NCI-H748 (cell line): Measurements from ENCODE around the gene KRT9.
A peak's percentile ranks its signal among the peaks of the same experiment; 100 is the strongest.
"Not testable (repeated sequence)": the region's sequence is repeated elsewhere in the genome, so short reads cannot be mapped to it uniquely, and the experiment has no call there.

Experiments used
- DNase-seq: peaks from one replicate; lab custom pipeline; 2025; ENCODE audit not compliant: unreplicated experiment; lab: John Stamatoyannopoulos, UW

Gene KRT9

DNA sequence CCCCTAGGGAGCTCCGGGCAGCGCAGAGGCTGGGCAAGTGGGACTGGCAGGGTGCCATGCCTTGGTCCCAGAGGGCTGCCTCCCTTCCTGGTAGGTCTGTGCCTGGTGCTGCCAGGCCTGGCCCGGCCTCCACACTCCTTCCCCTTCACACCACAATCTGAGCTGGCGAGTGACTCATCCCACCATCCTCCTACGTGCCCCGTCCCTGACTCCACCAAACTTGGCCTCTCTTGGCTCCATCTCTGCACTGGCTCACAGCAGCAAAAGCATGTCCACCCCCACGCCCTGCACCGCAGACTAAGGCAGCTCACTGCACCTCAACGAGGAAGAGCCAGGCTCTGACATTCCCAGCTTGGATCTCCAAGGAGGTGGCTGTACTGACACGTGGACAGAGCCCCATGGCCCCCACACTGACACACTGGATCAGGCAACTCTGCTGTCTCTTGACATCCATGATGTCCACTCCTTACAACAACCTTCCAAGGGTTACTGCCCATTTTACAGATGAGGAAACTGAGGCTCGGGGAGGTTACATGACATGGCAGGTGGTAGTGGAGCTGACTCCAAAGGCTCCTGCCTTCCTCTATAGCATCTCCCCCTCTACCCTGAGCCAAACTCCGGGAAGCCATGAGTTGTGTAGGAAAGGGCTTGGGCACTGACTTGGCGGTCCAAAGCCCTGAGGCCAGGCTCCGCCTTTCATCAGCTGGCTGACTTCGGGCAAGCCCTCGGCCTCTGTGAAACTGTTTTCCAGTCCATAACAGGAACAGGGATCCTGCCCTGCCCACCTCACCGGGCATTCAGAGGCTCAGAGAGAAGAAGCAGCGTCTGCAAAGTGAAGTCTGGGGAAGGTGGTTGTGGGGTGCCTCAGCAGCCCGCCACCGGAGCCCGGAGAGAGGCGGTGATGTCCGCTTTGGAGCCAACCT is 23.7 kb downstream of the KRT9 start:
- DNase-seq: no peak

GRCh38 chr17:41547378-41547841 is 24.4 kb downstream of the KRT9 start:
- DNase-seq: no peak

DNA sequence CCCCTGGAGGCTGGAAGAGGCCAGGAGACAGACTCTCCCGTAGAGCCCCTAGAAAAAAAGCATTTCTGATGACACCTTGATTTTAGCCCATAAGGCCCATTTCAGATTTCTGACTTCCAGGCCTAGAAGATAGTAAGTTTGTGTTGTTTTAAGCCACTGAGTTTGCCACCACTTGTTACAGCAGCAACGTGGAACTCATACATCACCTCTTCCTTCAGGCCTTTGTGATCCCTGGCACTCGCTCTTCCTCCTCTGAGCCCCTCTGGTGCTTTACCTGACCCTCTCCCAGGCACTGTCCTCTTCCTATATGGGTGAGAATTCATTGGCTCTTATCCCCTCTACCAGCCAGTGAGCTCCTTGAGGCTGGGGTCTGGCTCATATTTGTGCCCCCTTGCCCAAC is 25.0 kb downstream of the KRT9 start:
- no peak for DNase-seq

- no peak for DNase-seq
These were observed 25.9 kb downstream of the KRT9 start for GRCh38 chr17:41545829-41546410.

- DNase-seq: no peak
These were observed 26.9 kb downstream of the KRT9 start for GRCh38 chr17:41544935-41545334.

DNA sequence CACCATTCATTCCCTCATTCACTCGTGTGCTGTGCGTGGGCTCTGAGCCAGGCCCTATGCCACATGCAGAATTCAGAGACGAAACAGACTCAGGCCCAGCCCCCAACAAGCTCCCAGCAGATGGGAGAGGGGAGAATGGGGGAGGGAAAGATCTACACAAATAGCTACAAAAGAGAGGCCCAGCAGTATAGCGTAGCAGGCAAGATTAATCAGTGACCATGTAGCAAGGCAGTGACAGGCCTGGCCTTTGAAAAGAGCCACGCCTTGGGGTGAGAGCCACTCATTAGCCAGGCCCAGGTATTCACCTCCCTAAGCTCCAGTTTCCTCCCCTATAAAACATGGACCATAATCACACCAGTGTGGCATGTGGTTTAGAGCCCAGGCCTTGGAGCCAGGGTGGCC is 27.4 kb downstream of the KRT9 start:
- peak; percentile 45 for DNase-seq

DNA sequence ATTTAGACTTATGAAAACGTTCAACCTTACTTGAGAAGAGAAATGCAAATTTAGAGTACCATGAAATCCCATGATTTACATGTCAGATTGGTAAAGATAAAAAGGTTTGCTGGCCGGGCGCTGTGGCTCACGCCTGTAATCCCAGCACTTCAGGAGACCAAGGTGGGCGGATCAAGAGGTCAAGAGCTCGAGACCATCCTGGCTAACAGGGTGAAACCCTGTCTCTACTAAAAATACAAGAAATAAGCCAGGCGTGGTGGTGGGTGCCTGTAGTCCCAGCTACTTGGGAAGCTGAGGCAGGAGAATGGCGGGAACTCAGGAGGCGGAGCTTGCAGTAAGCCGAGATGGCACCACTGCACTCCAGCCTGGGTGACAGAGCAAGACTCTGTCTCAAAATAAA is 29.1 kb downstream of the KRT9 start:
- not testable (repeated sequence) for DNase-seq

DNA sequence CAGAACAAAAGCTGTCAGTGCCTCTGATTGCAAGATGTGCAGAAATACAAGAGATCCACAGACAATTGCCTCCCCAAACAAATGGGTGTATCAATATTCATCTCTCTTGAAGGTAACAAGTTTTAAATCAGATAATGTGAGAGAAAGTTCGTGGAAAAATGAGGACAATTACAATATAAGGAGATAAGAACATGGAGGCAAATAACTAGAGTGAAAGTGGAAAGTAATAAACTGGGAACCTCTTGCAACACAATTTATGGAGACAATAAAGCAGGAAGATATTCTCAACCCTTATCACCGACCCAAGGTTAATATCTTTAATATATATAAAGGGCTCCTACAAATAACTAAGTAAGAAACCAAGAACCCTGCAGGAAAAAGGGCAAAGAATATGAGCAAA is 29.5 kb downstream of the KRT9 start:
- no peak for DNase-seq

GRCh38 chr17:41540921-41541625 is 30.8 kb downstream of the KRT9 start:
- DNase-seq: no peak

DNA sequence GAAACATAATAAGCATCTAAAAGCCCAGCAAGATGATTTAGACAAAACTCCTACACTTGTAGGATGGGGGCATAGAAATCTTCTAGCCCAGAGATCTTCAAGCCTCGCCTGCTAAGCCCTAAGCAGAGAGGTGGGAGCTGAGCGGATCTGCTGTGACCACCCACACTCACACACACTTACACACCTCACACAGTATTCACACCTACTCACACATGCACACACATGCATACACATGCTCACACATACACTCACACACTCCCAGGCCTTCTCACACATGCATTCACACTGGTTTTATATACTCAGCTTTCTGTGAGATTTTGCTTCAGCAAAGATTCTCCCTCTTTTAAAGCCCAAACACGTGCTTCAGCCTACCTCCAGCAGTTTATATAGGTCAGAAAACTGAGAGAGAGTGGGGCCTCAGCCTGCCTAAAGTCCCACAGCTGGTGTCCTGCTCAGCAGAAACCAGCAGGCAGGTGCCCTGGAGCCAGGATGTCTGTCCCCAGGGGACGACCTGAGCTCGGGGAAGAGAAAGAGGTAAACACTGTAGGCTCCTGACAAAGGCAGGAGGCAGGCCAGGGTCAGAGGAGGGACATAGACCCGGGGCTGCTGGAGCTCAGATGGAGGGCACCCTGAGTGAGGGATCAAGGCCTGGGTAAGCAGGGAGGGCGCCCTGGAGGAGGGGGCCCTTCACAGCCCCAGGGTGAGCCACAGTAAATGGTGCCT is 31.7 kb downstream of the KRT9 start:
- DNase-seq: peak; percentile 57

DNA sequence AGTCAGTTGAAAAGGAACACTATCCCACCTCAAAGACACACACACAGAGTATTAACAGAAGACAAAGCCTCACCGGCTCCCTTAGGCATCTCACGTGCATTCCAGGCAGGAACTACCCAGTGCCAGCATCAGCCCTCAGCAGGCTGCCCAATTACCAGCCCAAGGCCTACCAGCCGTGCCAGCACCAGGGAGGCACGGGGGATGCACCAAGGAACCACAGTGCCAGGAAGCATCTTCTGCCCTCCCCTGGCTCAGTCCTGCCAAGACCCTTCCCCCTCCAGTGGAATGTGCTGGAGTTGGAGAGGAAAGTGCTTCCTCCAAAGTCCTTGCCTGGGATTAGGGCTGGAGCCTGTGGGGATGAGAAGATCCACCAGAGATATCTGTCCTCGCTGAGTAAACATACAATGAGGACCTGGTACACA is 32.8 kb downstream of the KRT9 start:
- DNase-seq: no peak

- DNase-seq: no peak
These were observed 33.3 kb downstream of the KRT9 start for GRCh38 chr17:41538565-41538991.

DNA sequence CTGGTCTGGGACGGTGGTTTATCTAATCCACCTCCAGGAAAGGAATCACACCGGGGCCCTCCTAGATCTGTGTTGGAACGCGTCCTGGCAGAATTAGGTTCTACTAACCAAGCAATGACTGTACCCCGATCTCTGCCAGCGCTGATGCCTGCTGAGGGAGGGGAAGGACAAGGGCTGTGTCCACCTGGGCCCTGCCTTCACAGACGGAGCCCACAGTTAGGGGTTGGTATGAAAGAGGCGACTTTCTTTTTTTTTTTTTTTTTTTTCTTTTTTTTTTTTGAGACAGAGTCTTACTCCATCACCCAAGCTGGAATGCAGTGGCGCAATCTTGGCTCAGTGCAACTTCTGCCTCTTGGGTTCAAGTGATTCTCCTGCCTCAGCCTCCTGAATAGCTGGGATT is 33.9 kb downstream of the KRT9 start:
- DNase-seq: no peak

DNA sequence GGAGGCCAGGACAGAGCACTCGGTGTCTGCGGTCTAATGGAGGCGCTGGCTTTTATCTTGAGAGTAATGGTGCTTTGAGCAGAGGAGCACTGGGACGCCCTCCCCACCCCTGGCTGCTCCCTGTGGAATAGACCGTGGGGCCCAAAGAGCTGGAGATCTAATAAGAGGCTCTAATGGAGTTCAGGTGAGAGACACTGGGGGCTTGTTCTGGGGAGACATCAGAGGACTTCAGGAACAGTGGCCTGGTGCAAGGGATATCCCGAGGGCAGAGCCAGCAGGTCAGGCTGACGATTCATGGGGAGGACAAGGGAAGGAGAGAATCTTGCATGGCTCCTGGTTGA is 34.3 kb downstream of the KRT9 start:
- no peak for DNase-seq

DNA sequence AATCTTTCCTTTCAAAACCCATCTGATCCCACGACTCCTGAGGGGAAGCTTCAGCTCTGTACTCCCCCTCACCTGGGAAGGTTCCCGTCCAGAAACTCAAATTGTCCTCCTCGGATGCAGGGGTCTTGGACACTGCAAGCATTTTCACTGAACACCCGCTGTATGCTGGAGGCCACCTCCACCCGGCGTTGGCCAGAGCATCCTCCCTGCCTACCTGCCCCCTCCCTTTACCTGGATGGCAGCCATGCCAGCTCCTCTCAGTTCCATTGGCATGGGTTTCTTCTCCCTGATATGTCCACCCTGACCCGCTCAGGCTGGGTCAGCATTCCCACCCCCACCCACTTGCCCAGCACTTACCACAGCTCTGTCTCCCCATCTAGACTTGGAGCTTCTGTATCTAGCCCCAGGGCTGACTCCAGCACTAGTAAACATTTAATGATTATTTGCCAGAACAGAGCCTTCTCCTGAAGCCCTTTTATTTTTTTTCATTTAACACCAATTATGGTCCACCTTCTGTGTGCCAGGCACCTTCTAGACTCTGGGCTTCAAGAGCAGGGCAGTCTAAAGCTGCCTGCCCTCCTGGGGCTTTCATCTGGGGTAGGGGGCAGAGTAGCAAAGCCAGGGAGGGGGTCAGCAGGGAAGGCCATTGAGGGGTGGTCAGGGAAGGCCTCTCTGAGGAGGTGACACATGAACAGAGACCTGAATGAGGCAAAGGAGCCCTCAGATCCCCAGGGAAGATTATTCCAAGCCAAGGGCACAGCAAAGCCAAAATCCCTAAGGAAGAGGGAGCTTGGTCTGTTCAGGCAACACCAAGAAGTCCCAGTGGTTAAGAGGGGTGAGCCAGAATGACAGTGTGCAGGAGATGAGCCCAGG is 34.9 kb downstream of the KRT9 start:
- no peak for DNase-seq

GRCh38 chr17:41535764-41536481 is 35.9 kb downstream of the KRT9 start:
- DNase-seq: peak; percentile 19

DNA sequence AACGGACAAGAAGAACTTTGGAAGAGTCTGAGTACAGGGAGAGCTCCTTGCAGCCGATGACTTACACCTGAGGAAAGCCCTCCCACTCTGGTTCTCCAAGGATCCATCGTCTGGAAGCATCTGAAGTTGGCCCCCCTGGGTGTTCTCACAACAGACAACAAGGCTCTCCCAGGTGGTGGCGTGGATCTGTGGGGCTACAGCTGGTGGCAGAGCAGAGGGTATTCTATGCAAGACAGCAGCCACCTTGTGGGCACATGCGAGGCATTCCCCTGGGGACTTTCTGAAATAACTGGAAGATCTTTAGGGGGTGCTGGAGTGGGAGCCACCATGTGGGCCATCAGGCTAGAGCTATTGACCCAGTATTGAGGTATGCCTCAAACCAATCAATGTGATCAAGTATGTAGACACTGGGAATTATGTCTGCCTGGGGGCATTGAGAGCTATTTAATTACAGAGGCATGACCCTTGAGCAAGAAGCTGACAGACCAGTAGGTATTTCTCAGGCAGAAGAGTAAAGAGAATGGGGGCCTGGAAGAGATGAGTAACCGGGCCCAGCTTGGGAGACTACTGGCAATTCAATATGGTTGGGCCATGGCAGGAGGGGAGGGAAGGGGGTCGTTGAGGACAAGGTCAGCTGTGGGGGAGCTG is 36.8 kb downstream of the KRT9 start:
- DNase-seq: peak; percentile 29

DNA sequence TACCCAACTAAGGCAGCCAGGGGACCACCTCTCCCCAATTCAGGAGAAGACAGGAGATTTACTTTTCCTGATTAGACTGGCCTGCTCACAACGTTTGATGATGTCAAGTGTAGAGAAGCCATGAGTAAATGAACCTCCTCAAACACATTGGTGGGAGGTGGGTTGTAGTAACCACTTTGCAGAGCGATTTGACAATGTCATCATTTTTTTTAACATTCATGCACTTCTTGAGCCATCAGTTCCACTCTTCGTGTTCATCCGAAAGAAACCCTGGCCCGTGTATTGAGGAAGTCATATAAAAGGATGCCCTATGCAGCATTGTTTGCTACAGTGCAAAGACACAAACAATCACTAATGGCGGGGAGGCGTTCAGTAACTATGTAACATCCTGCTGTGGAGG is 38.2 kb downstream of the KRT9 start:
- DNase-seq: no peak

- no peak for DNase-seq
These were observed 38.8 kb downstream of the KRT9 start for GRCh38 chr17:41532947-41533570.
